Measurements from ENCODE around the gene PDLIM5. TPM values are rescaled to one million over a fixed set of nuclear protein-coding genes. Genes with fewer than 3 reads are reported as not detected.

PDLIM5 gene
- total RNA-seq, 1 experiment from 2014 or later, result 21.2 TPM

GRCh38 chr4:94669672-94670664 is 218.2 kb downstream of the PDLIM5 start:
- in situ Hi-C loops (cut with HindIII; ENCODE audit: low pct_unique_long_range_greater_than_20kb, low sequenced_read_pairs), result no loop called here
- no peak for DNase-seq (ENCODE audit: low read depth, low spot score)

DNA sequence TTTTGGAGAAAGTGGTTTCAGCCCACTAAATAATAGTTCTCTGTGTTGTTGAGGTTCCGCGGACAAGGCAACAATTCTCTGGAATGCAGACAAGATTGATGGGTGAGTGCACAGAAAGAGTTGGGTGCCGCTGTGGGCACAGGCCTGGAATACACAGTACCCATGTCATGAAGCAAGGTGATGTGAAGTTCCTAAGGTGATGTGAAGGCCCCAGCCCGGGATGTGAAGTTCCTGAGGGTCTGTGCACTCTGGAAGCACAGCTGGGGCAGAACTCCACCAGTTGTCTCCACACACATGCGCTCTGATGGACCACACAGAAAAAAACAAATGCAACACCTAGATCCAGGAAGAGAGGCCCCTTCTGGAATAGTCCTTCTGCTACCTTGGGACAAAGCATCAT is 219.4 kb downstream of the PDLIM5 start:
- in situ Hi-C loops (cut with HindIII; ENCODE audit: low pct_unique_long_range_greater_than_20kb, low sequenced_read_pairs), result no loop called here
- no peak for DNase-seq (ENCODE audit: low read depth, low spot score)

GRCh38 chr4:94673961-94674360 is 222.2 kb downstream of the PDLIM5 start:
- no peak for DNase-seq (ENCODE audit: low read depth, low spot score)
- in situ Hi-C loops (cut with HindIII; ENCODE audit: low pct_unique_long_range_greater_than_20kb, low sequenced_read_pairs), result no loop called here

- no peak for DNase-seq (ENCODE audit: low read depth, low spot score)
- in situ Hi-C loops (cut with HindIII; ENCODE audit: low pct_unique_long_range_greater_than_20kb, low sequenced_read_pairs), result no loop called here
Measured at GRCh38 chr4:94676970-94677369, 225.2 kb downstream of the PDLIM5 start.

GRCh38 chr4:94678896-94679295 is 227.2 kb downstream of the PDLIM5 start:
- in situ Hi-C loops (cut with HindIII; ENCODE audit: low pct_unique_long_range_greater_than_20kb, low sequenced_read_pairs), result no loop called here
- DNase-seq (ENCODE audit: low read depth, low spot score), result no peak

- DNase-seq (ENCODE audit: low read depth, low spot score), result peak; percentile 80
- in situ Hi-C loops (cut with HindIII; ENCODE audit: low pct_unique_long_range_greater_than_20kb, low sequenced_read_pairs), result no loop called here
Measured at GRCh38 chr4:94680176-94680862, 228.6 kb downstream of the PDLIM5 start.

GRCh38 chr4:94686086-94686485 is 234.3 kb downstream of the PDLIM5 start:
- in situ Hi-C loops (cut with HindIII; ENCODE audit: low pct_unique_long_range_greater_than_20kb, low sequenced_read_pairs), result no loop called here

GRCh38 chr4:94689155-94689860 is 237.6 kb downstream of the PDLIM5 start:
- DNase-seq (ENCODE audit: low read depth, low spot score), result no peak
- in situ Hi-C loops (cut with HindIII; ENCODE audit: low pct_unique_long_range_greater_than_20kb, low sequenced_read_pairs), result no loop called here

More at GRCh38 chr4:94686086-94686485, 234.3 kb downstream of the PDLIM5 start:
- no peak for DNase-seq (ENCODE audit: low read depth, low spot score)

GRCh38 chr4:94690851-94691254 is 239.1 kb downstream of the PDLIM5 start:
- peak; percentile 30 for DNase-seq (ENCODE audit: low read depth, low spot score)

DNA sequence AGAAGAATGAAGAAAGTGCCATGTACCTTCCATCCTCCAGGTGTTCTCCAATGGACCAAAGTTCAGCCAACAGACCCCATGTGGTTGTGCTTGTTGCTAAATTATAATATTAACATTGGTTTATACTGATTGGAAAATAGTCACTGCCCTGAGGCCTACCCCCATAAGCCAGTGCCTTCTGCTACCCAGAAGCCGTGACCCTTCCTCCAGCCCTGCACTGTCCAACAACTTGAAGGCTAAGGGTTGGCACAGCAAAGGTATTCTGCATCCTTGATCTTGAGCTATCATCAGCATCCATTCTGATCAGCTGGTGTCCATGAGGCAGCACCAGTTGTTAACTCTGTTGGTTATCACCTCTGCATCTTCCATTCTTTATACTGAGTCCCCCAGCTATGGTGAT is 239.8 kb downstream of the PDLIM5 start:
- DNase-seq (ENCODE audit: low read depth, low spot score), result no peak
- in situ Hi-C loops (cut with HindIII; ENCODE audit: low pct_unique_long_range_greater_than_20kb, low sequenced_read_pairs), result no loop called here

More at GRCh38 chr4:94690851-94691254, 239.1 kb downstream of the PDLIM5 start:
- in situ Hi-C loops (cut with HindIII; ENCODE audit: low pct_unique_long_range_greater_than_20kb, low sequenced_read_pairs), result no loop called here

- in situ Hi-C loops (cut with HindIII; ENCODE audit: low pct_unique_long_range_greater_than_20kb, low sequenced_read_pairs), result no loop called here
- no peak for DNase-seq (ENCODE audit: low read depth, low spot score)
Measured at GRCh38 chr4:94695384-94695783, 243.6 kb downstream of the PDLIM5 start.

DNA sequence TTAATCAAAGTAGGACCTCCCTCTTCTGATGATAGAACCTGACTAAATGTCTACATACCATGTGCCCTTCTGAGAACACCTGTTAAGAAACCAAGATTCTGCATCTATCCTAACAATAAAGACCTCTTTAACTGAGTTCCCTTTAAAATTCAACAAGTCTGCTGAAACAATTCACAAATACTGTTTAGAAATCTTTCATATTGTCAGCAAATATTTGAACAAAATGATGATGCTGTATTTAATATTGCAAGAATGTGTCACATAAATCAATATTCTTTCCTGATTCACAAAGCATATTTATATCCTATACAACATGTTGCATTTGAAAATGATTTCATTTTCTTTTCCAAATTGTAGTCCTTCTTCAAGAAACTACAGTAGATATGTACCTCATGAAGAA is 246.4 kb downstream of the PDLIM5 start:
- no peak for DNase-seq (ENCODE audit: low read depth, low spot score)
- in situ Hi-C loops (cut with HindIII; ENCODE audit: low pct_unique_long_range_greater_than_20kb, low sequenced_read_pairs), result no loop called here

GRCh38 chr4:94700298-94700697 is 248.6 kb downstream of the PDLIM5 start:
- in situ Hi-C loops (cut with HindIII; ENCODE audit: low pct_unique_long_range_greater_than_20kb, low sequenced_read_pairs), result no loop called here
- no peak for DNase-seq (ENCODE audit: low read depth, low spot score)

DNA sequence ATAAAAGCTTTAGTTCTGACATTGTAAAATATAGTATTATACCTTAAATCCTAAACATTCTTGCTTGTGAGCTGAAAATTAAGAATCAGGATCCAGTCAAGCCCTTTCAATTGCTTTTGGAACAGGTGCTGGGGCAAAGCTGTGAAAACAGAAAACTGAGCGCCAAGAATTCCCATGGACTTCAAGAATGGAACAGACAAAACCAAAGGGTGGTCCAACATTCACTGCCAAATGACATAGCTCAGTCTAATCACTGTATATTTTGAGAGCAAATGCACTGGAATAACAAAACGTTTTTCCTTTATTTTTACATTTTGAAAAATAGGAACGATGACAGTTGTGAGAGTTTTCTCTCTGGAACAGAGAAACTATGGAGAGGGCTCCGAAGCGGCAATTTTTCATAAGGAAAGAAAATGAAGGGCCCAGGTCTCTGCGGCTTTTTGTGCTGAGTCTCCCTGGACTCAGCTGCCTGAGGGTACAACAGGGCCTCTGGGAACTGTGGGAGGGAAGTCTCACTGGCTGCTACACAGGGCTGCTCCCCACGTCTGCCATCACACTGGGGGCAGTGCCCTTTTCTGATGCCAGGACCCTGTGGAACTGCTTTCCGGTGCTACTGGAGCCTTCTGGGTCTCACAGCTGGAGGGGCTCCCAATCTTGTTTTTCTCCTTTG is 250.0 kb downstream of the PDLIM5 start:
- no peak for DNase-seq (ENCODE audit: low read depth, low spot score)
- in situ Hi-C loops (cut with HindIII; ENCODE audit: low pct_unique_long_range_greater_than_20kb, low sequenced_read_pairs), result no loop called here

DNA sequence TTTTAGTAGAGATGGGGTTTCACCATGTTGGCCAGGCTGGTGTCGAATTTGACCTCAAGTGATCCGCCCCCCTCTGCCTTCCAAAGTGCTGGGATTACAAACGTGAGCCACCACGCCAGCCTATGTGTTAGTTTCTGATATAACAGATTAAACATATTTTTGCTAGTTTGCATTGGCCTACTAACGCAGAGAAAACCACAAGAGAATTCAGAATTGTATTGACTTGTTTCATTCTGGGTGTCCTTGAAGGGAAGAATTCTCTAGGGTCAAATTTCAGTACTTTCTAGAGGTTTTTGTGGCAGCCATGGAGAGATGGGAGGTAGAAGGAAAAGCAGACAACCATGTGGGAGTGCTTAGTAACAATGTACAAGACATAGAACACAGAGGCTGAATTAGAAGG is 259.9 kb downstream of the PDLIM5 start:
- in situ Hi-C loops (cut with HindIII; ENCODE audit: low pct_unique_long_range_greater_than_20kb, low sequenced_read_pairs), result no loop called here
- DNase-seq (ENCODE audit: low read depth, low spot score), result no peak

DNA sequence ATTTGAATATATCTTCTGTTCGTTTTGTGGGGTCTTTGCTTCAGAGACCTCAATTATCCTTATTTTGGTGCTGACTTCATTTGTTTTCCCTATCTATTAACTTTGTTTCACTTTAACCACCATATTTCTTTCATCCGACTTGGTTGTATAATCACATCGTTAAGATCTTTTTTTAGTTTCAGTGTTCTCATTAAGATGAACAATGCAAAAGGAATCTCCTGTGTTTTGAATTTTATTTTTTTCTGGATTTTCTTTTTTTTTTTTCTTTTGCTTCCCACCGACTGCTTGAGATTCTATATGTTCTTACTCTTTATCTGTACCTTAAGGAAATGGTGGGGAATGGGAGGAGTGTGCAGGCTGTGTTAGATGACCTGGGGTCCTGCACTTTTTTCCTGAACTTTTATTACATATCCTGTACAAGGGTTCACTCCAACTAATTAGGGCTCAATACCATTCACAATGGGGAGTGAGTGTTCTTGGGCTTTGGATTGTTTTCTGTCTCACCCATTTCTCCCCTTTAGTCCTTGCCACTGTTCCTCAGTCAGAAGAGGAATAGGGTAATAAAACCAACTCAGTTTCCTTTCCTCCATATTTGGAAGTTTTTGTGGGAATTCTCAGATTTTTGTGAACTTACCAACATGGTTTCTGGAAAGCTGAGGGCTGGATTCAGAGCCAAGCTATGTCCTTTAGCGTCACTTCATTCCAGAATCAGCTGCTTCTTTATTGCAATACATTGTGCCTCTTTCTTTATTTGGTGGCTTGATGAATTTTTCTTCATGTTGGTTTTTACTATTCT is 262.8 kb downstream of the PDLIM5 start:
- in situ Hi-C loops (cut with HindIII; ENCODE audit: low pct_unique_long_range_greater_than_20kb, low sequenced_read_pairs), result no loop called here
- DNase-seq (ENCODE audit: low read depth, low spot score), result no peak

- in situ Hi-C loops (cut with HindIII; ENCODE audit: low pct_unique_long_range_greater_than_20kb, low sequenced_read_pairs), result no loop called here
- no peak for DNase-seq (ENCODE audit: low read depth, low spot score)
Measured at GRCh38 chr4:94715726-94716125, 264.0 kb downstream of the PDLIM5 start.

Data from SK-MEL-5 (cell line).